GM21786 (cell line): ENCODE measurements around the gene BAHCC1.

ENCODE experiments used
- ATAC-seq: cut with Tn5 transposase; IDR thresholded peaks from one replicate; pipeline ENCODE4 v1.9.1; 2021; ENCODE audit not compliant: unreplicated experiment

BAHCC1 gene

DNA sequence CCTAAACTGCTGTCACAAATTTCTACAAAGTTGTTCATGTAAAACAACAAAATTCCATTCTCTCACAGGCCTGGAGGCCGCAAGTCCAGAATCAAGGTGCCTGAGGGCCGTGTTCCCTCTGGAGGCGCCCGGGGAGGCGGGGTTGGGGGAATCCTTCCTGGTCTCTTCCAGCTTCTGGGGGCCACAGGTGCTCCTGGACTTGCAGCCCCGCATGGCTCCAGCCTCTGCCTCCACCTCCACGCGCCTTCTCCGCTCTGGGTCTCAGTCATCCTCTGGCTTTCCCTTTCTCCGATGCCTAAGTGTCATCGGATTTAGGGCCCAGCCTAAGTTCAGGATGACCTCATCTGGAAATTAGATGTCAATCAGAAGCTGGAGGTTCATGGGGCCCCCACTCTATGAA is 28.6 kb upstream of the BAHCC1 start:
- ATAC-seq: no peak

DNA sequence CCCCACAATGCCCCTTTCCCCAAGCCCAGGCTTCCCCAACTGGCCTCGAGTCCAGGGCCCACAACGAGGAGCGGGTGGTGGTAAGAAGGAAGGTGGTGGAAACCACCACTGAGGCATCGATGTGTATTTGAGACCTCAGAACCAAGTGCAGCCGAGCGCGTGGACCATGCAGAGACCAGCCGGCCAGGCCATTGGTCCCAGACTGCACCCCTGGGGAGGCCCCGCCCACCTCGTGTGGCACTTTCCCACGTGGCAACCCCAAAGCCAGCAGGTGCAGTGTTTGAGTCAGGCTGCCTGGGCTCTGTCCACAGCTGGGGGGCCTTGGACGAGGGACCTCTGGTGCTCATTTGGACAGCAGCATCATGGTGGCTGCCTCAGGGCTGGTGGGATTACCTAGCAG is 28.1 kb upstream of the BAHCC1 start:
- no peak for ATAC-seq

DNA sequence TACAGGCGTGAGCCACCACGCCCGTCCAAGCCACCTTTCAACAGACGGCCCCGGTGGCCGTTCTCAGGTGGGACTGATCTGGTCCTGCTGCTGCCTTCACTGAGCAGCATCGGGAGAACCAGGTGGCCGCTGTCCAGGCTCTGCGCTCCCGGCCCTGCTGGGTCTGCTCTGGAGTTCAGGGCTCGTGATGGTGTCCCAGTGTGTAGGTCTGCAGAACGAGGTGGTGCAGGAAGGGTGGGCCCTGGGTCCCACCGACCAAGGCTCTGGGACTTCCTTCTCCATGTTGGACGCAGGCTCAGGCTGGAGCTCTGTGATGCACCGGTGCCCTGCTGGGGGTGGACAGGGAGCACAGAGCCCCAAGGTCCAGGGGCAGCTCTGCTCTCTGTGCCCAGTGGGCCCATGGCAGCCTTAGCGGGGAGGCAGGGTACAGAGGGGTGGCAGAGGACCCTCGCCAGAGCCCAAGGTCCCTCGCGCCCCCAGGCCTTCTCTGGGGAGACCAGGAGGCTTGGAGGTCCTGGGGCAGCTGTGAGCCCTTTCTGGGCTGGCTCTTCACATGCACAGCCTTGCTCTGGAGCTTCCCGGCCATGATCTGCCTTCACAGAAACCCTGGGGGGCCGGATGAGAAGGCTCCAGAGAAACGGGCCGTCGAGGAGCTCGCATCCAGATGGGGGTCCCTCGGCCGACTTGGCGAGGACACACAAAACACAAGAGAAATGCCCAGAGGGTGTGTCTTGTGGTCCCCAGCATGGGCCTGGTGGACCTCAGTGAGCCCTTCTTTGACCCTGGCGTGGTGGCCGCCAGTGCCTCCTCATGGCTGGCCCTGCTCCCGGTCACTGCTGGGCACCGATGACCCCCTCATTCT is 26.9 kb upstream of the BAHCC1 start:
- no peak for ATAC-seq

DNA sequence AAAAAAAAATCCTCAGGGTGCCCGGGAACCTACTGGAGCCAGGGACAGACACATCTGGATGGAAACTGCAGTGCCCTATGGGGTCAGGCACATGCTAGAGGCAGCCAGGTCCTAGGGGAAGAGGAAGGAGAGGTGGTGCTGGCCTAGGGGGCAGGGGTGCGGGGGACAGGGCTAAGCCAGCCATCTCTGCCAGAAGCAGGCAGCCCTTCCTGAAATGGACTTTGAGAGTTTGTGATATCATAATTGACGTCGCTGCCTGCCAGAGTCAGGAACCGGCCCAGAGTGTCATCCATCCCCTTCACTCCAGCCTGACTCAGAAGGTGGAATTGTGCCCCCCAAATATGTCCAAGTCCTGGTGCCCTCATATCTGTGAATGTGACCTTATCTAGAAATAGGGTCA is 25.0 kb upstream of the BAHCC1 start:
- ATAC-seq: no peak

DNA sequence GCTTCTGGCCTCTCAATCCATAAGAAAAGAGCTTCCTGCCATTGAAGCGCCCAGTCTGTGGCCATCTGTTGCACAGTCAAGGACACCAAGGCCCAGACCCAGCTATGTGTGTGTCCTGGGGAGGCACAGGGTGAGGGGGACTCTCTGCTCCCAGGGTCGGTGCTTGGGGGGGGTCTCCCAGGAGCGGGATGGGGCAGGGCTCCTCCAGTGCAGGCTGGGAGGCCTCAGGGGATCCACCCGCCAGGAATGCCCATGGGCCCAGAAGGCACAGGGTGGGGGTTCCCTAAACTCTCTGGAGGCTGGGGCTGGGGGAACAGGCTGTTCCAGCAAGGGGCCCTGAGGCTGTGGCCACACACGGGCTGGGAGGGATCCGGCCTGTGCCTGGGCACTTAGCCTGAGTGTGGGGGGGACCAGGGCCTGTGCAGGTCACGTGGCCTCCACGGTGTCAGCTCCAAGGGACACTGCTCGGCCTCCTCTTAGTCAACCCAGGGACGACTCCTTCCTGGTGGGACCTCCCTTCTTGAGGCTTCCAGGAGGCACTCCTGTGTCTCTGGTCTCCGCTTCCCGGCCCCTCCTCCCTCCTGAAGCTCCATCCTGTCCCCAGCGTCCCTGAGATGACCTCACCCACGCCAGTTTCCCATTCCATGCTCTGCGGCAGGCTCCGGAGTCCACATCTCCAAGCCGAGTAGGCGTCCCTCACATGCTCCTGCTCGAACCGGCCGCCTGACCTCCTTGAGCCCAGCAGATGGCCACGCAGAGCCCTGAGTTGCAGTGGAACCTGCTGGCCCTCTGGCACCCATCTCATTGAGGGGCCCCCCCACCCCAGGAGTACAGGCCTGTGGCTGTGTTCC is 23.1 kb upstream of the BAHCC1 start:
- no peak for ATAC-seq

DNA sequence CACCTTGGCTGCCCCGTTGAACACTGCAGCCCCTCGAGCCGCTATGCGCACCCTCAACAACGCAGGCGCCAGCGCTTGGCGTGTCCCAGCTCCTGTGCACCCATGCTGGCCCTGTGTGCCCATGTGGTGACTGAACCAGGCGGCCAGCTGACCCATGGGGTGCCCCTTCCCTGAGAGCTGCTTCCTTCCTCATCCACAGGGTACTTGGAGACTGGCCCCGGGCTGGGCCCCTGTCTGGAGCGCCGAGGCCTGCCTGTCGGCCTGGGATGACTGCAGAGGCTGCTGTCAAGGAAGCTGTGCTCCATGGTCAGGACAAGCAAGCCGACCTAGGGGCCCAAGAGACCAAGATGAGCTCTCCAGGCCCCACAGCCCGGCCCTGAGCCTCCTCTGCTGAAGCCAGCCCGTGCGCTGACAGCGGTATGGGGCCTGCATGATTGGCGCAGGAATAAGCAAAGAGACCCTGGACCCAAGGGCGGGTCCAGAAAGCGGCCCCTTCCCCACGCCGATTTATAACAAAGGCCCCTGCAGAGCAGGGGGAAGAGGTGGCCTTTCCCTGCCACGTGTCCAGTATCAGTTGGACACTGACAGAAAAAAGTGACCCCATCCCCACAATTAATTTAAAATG is 21.6 kb upstream of the BAHCC1 start:
- no peak for ATAC-seq

DNA sequence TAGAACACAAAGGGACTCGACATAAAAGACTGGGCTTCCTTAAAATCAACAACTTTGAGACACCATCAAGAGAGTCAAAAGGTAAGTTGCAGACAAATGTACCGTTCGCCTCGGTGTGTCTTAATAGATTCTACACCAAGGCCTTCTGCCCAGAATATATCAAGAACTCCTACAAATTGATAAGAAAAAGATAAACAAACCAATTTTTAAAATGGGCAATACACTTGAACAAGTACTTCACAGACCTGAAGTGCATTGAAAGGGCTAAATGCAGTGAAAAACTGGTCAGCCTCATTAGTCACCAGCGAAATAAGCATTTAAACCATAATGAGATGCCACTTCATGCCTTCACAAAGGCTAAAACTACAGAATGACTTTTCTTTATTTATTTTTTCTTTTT is 20.4 kb upstream of the BAHCC1 start:
- ATAC-seq: no peak

DNA sequence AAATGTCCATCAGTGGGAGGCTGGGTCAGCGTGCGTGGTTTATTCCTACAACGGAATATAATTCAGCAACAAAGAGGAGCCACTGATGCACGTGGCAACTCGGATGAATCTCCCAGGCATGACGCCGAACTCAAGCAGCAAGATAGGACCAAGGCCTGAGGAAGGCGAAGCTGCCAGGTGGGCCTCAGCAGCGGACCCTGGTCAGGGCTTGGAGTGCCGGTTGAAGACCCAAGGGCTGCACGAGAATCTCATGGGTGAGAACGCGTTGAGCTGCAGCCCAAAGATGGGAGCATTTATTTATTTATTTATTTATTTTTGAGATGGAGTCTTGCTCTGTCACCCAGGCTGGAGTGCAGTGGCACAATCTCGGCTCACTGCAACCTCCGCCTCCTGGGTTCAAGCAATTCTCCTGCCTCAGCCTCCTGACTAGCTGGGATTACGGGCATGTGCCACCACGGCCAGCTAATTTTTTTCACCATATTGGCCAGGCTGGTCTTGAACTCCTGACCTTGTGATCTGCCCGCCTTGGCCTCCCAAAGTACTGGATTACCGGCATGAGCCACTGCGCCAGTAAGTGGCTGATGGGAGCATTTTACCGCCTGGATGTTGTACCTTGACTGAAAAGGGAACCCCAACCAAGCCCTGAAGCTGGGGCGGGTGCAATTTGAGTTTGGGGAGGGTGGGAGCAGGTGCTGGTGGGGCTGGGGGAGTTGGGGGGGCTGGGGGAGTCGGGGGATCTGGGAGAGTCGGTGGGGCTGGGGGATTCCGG is 18.1 kb upstream of the BAHCC1 start:
- no peak for ATAC-seq

DNA sequence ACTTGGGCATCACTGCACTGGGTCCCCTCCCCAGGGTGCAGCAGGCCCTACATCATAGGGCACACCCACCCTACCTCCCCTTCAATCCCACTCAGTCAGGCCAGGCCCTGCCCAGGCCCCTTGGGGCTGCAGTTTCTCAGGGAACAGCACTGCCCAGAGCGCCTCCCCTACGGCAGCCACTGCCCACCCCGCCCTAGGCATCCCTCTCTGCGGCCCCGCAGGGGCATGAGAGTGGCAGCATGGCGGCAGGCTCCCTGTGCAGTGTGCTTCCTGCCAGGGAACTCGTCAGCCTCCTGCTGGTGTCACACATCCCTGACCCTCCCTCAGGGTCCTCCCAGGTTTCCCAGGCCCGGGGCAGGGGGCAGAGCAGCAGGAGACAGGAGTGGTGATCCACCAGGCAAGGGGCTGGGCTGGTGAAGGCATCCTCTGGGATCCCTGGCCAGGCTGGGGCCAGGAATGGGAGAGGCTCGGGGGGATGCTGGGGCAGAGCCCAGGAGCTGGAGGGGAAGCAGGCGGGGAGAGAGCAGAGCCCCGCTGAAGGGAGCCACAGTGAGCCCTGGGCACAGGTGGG is 16.2 kb upstream of the BAHCC1 start:
- ATAC-seq: no peak

DNA sequence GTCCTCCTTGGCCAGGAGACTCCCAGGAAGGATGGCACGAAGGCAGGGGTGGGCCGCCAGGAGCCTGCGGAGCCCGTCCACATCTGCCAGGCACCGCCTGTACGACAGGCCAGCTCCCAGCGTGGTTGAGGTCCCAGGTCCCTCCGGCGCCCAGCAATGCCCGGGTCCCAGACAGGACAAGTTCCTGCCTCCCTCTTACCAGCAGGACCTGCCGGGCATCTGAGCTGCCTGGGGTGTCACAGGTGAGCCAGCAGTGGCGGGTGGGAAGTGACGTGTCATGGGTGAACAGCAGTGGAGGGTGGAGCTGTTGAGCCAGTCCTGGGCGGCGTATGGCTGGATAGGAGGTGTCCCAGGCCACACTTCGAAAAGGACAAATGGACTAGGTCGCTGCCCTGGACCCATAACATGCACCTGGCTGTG is 15.7 kb upstream of the BAHCC1 start:
- no peak for ATAC-seq

DNA sequence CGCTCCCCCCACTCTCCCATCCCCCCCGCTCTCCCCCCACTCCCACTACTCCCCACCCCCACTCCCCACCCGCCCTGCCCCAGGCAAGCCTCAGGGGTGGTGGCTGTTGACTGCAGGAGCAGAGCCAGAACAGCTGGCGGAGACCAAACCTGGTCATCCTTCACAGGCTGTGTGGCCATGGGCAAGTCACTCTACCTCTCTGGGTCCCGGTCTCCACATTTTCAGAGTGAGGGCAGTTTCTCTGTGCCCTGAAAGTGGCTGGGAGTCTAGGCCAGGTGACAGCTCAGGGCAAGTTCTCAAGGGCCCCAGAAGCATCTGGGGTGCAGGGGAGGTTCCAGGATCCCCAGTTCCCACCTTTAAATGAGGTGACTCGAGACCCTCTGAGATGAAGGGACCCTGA is 15.1 kb upstream of the BAHCC1 start:
- no peak for ATAC-seq

DNA sequence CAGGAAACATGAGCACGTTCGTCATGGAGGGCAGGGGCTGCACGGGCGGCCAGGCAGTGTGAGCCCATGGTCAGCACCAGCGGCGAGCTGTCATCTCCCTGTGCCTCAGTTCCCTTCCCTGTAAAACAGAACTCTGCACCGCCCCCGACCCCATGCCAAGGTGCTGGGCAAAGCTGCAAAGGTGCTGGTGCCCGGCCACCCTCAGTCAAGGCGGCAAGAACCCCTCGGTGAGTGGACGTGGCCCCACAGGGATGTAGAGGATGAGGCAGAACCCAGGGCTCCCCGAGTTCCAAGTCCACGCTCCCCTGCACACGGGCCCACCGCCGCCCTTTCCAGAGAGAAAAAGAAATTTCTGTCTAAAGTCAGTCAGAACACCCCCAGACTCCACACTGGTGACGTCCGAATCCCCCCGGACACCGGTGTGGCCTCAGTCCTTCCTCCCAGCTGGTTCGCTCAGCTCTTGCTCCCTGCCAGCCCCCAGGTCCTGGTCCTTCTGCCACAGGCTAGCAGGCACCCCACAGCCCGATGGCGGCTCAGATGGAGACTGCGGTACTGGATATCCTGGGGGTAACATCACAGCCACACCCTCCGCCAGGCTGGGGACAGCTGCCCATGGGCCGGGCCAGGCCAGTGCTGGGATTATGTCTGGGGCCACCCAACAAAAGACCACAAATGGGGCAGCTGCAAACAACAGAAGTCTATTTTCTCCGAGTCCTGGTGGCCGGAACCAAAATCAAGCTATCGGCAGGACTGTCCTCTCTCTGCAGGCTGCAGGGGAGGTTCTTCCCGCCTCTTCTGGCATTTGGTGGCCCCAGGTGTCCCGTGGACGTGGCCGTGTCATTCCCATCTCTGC is 14.4 kb upstream of the BAHCC1 start:
- no peak for ATAC-seq

DNA sequence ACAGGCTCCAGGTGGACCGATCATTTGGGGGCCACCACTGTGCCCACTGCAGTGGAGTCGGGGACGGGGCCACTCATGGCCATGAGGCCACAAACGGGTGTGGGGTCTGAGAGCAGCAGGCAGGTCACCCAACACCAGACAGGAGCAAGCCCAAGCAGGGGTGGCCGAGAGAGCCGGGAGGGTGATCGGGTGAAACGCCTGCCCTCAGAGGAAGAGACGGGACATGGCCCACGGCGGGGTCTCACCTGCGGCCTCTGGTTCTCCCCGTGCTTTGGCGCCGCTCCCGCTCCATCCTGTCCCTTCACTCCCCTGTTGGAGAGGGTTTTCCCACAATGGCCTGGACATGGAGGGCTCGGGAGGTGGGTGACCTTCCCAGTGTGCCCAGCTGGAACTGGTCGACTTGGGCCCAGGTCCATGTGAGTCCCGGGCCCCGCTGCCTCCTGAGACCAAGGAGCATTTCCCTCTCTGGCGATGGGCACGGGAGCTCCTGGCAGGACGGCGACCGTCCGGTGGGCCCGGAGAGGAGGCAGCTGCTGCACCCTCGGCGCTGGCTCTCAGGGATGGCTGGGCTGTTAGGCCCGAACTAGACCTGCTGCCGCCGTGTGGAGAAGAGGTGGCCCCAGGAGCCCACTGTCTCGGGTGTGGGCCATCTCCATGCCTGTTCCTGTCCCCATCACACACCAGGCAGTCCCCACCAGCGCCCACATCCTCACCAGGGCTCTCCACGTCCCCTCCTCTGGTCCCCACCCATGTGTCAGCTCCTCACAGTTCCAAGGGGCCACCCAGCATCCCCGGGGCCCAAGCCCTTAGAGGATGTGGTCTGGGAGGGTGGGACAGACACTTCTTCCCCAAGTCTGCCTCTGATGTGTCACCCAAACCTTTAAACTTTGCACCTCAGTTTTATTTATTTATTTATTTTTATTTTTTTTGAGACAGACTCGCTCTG is 13.4 kb upstream of the BAHCC1 start:
- ATAC-seq: no peak

DNA sequence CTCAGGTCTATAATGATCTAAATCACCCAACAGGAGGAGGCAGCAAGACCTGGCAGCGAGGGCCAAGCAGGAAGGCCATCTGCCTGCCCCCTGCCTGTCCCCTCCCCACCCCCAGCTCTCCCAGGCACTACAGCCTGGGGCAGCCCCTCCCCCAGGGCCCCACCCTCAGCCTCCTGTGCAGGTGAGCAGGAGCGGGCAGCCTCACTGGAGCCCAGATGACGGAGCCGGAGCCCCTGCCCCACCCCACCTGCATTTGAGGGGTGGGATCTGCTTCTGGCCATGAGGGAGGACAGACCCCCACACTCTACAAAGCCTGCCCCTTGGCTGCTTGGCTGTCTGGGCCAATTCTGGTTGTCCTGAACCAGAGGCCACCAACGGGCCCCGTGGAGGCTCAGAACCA is 12.4 kb upstream of the BAHCC1 start:
- ATAC-seq: no peak

DNA sequence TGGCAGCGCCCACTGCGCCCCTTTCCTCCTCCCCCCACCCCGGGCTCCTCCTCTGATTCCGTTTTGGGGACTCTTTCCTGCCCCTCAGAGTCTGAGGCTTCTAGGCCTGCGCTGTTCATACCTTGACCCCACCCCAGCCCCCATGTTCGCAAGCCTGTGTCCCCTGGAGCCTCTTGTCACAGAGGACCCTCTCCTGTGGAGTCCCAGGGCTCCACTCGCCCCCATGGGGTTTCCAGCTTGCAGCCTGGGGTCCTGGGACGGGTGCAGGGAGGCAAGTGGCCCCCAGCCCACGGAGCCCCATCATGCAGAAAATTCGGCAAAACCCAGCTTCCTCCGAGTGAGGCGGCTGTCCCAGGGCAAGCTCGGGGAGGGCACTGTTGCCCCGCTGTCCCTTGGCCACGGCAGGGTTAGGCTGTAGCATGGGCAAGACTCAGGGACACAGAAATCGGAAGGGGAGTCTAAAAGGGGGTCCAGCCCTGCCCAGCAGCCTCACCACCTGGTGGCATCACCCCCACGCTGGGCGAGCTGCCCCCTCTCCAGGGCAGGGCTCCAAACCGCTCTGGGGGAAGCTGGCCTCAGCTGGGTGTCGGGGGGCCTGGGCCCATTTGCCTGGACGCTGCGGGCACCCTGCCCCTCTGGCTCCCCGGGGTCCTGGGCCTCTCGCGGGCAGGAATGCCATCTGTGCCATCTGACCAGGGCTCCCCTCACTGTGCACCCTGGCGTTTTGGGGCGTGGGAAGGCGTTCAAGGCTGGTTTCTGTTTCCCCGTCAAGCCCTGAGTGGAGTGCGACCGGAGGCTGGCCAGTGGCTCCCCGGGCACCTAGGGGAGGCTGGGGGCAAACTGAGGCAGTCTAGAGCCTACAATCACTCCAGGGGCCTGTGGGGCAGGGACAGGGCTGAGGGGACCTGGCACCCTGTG is 11.5 kb upstream of the BAHCC1 start:
- ATAC-seq: no peak

DNA sequence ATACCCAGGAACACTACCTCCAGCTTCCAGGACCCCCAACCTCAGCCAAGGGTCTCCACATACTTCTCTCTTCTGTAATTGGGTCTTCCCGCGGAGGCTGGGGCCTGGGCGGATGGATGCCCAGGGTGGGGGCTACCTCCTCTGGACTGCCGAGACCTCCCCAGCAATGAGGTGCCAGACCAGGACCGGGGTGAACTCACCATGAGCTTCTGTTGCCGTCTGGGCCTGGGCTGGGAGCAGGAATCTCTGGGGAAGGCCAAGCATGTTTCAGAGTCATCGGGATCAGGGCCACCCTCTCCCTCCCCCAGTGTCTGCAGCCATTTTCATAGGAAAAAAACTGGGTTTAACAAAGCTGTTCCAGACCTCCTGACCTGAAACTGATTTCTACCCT is 10.3 kb upstream of the BAHCC1 start:
- no peak for ATAC-seq

DNA sequence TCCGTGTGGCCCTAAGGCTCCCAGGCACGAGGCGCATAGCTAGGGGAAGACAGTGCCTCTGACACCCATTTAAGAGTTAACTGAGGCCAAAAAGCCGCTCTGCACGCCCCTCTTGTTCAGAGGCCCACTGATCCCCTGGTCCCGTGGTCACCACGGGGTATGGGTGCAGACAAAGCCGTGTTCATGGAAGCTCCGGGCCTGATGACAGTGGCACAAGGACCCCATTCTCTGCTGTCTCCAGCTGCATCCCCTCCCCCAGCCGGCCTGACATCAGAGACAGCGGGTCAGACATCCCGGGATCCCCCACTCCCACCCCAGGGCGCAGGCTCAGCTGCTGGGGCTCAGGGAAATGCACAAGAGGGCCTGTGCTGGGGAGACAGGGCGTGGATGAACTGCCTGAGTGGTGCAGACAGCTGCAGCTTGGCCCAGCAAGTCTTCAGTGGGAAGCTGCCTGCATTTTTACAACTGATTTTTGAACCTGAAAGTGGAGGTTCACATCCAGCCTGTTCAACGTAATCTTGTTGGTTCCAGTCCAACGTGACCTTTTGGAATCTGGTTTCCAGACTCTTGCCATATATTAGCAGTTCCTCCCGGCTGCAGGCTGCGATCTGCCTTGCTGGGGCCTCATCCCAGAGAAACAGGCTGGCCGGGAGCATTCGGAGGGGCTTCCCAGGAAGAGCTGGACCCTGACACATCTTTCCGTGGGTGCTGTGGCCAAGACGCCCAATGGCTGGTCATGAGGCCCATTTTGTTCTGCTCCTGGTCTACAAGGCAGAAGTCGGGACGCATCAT is 9.7 kb upstream of the BAHCC1 start:
- no peak for ATAC-seq
